ENCODE data around the gene MEIOC. TPM values are rescaled to one million over a fixed set of nuclear protein-coding genes. Genes with fewer than 3 reads are reported as not detected.

The MEIOC gene
- polyA plus RNA-seq, 1 experiment: 0.26 TPM

- Histone ChIP-seq H3K36me3 (ENCODE audit: control insufficient read depth, insufficient read depth, low read length) (peaks cover 2% of the 10 kb centered on the region; the same call in 1 of the 2 replicates), H3K27me3 (ENCODE audit: control insufficient read depth, insufficient read depth, low read length) (no peaks in the 10 kb centered on the region), H3K4me3 (ENCODE audit: low read depth, low read length) (no peak overlapping the region)
- no peak for TF ChIP-seq CTCF (IDR thresholded peaks at IDR 0.05; ENCODE audit: insufficient read depth, low read depth, low read length)
- no peak for DNase-seq (ENCODE audit: low read depth)
- ChIA-PET POLR2A (no interaction called here), CTCF (interaction anchor here (0.7 to 1.0 kb wide), 2 partner anchors 16 to 90 kb away, joined by 3 read pairs; no protein-coding TSS in a partner anchor)
Measured at GRCh38 chr17:44687756-44688155, 31.5 kb downstream of the MEIOC start.

GRCh38 chr17:44688200-44688599, 31.9 kb downstream of the MEIOC start:
- H3K27me3 ChIP-seq (ENCODE audit: control insufficient read depth, insufficient read depth, low read length): no peaks in the 10 kb centered on the region
- ChIA-PET POLR2A (no interaction called here), CTCF (interaction anchor here (1.0 kb wide), 1 partner anchor 17 kb away, joined by 3 read pairs; no protein-coding TSS in a partner anchor)
- peaks cover 1% of the 10 kb centered on the region; the same call in 1 of the 2 replicates for H3K36me3 ChIP-seq (ENCODE audit: control insufficient read depth, insufficient read depth, low read length)
- DNase-seq (ENCODE audit: low read depth): no peak
- no peak overlapping the region for H3K4me3 ChIP-seq (ENCODE audit: low read depth, low read length)
- TF ChIP-seq CTCF (IDR thresholded peaks at IDR 0.05; ENCODE audit: insufficient read depth, low read depth, low read length): no peak

- DNase-seq (ENCODE audit: low read depth): no peak
- TF ChIP-seq CTCF (IDR thresholded peaks at IDR 0.05; ENCODE audit: insufficient read depth, low read depth, low read length): no peak
- CTCF ChIA-PET: interaction anchor here (1.0 to 1.6 kb wide), 3 partner anchors 17 to 165 kb away, joined by 3 to 4 read pairs (median 3); no protein-coding TSS in a partner anchor
- peak overlapping the region; percentile 85 for H3K4me3 ChIP-seq (ENCODE audit: low read depth, low read length)
- H3K36me3 ChIP-seq (ENCODE audit: control insufficient read depth, insufficient read depth, low read length): 0 out of 2 replicates have a peak, but pooled peaks cover 1% of the 10 kb centered on the region
- H3K27me3 ChIP-seq (ENCODE audit: control insufficient read depth, insufficient read depth, low read length): no peaks in the 10 kb centered on the region
- POLR2A ChIA-PET: interaction anchor here (0.6 kb wide), 1 partner anchor 148 kb away, joined by 3 read pairs; no protein-coding TSS in a partner anchor
Measured at GRCh38 chr17:44688675-44689476, 32.6 kb downstream of the MEIOC start.

- Histone ChIP-seq H3K4me3 (ENCODE audit: low read depth, low read length) (peak within 1 kb of the TSS; percentile 85), H3K27me3 (ENCODE audit: control insufficient read depth, insufficient read depth, low read length) (no peaks in the 10 kb centered on the region), H3K36me3 (ENCODE audit: control insufficient read depth, insufficient read depth, low read length) (no peaks in the 10 kb centered on the region)
- POLR2A ChIA-PET: no interaction called here
- peak; percentile 65 for DNase-seq (ENCODE audit: low read depth)
- CTCF ChIA-PET: interaction anchor here (1.0 to 1.6 kb wide), 3 partner anchors 17 to 166 kb away, joined by 3 to 4 read pairs (median 4); partner anchors contain the start of gene DBF4B
- TF ChIP-seq CTCF (IDR thresholded peaks at IDR 0.05; ENCODE audit: insufficient read depth, low read depth, low read length): no peak
Measured at GRCh38 chr17:44689477-44690217, 33.4 kb downstream of the MEIOC start, which contains the start of gene CCDC43. TSS of gene CCDC43 (minus strand) at chr17:44689776. CDS start at chr17:44689753, 23 bp downstream.
